Measurements from ENCODE around the gene CDHR2.
"Not testable (repeated sequence)": the region's sequence is repeated elsewhere in the genome, so short reads cannot be mapped to it uniquely, and the experiment has no call there.

CDHR2 gene

GRCh38 chr5:176594554-176594953 is 45.4 kb downstream of the CDHR2 start:
- TF ChIP-seq CTCF (conservative IDR thresholded peaks at IDR 0.05; ENCODE audit: low read depth), result no peak
- DNase-seq (ENCODE audit: low spot score), result no peak
- no peak overlapping the region for H3K27ac ChIP-seq
- ChIA-PET CTCF (interaction anchor here (1.1 kb wide), 1 partner anchor 21 kb away, joined by 3 read pairs; no protein-coding TSS in a partner anchor), POLR2A (ENCODE audit: low non-redundant PET) (no interaction called here)

GRCh38 chr5:176595386-176595943 is 46.3 kb downstream of the CDHR2 start:
- no peak for TF ChIP-seq CTCF (conservative IDR thresholded peaks at IDR 0.05; ENCODE audit: low read depth)
- no peak for DNase-seq (ENCODE audit: low spot score)
- H3K27ac ChIP-seq, result no peak overlapping the region
- CTCF ChIA-PET, result interaction anchor here (1.2 to 2.0 kb wide), 2 partner anchors 11 to 41 kb away, joined by 7 read pairs; no protein-coding TSS in a partner anchor
- POLR2A ChIA-PET (ENCODE audit: low non-redundant PET), result no interaction called here

GRCh38 chr5:176596069-176596644 is 47.0 kb downstream of the CDHR2 start:
- ChIA-PET CTCF (interaction anchor here (0.5 to 2.0 kb wide), 3 partner anchors 10 to 42 kb away, joined by 3 to 7 read pairs (median 7); no protein-coding TSS in a partner anchor), POLR2A (ENCODE audit: low non-redundant PET) (no interaction called here)
- no peak for DNase-seq (ENCODE audit: low spot score)
- no peak for TF ChIP-seq CTCF (conservative IDR thresholded peaks at IDR 0.05; ENCODE audit: low read depth)
- no peak overlapping the region for H3K27ac ChIP-seq

GRCh38 chr5:176596689-176597416 is 47.7 kb downstream of the CDHR2 start:
- peak; percentile 53 for TF ChIP-seq CTCF (conservative IDR thresholded peaks at IDR 0.05; ENCODE audit: low read depth)
- no peak overlapping the region for H3K27ac ChIP-seq
- ChIA-PET POLR2A (ENCODE audit: low non-redundant PET) (no interaction called here), CTCF (interaction anchor here (0.7 to 2.0 kb wide), 3 partner anchors 9 to 277 kb away, joined by 3 to 7 read pairs (median 7); no protein-coding TSS in a partner anchor)
- DNase-seq (ENCODE audit: low spot score), result no peak

GRCh38 chr5:176597417-176598389 is 48.6 kb downstream of the CDHR2 start:
- no peak for DNase-seq (ENCODE audit: low spot score)
- POLR2A ChIA-PET (ENCODE audit: low non-redundant PET), result no interaction called here
- no peak for TF ChIP-seq CTCF (conservative IDR thresholded peaks at IDR 0.05; ENCODE audit: low read depth)
- no peak overlapping the region for H3K27ac ChIP-seq
- CTCF ChIA-PET, result interaction anchor here (0.7 to 2.0 kb wide), 2 partner anchors 9 to 277 kb away, joined by 3 to 7 read pairs; no protein-coding TSS in a partner anchor

GRCh38 chr5:176599749-176600430 is 50.7 kb downstream of the CDHR2 start:
- CTCF ChIA-PET; DNase-seq (ENCODE audit: low spot score); POLR2A ChIA-PET (ENCODE audit: low non-redundant PET): not testable (repeated sequence)
- 0 out of 2 replicates have a peak overlapping the region, but pooled peaks have one; percentile 5 for H3K27ac ChIP-seq

All from RWPE1 (cell line).